B cell (primary cell): Measurements from ENCODE around the gene HAPSTR1.

ENCODE experiments used
- EZH2 ChIP-seq: IDR thresholded peaks from 2 replicates; pipeline ENCODE4 v1.6.1; 2012; ENCODE audit warnings: borderline replicate concordance, low read depth, mild to moderate bottlenecking, moderate library complexity, low read length; ENCODE audit not compliant: insufficient read depth, poor library complexity, severe bottlenecking
- TF ChIP-seq, protein P1 (sequence below): fragments of 200-600 bp; IDR thresholded peaks from one replicate; pipeline ENCODE4 v1.8.0; 2022; ENCODE audit warnings: antibody characterized with exemption, mild to moderate bottlenecking

DNA sequence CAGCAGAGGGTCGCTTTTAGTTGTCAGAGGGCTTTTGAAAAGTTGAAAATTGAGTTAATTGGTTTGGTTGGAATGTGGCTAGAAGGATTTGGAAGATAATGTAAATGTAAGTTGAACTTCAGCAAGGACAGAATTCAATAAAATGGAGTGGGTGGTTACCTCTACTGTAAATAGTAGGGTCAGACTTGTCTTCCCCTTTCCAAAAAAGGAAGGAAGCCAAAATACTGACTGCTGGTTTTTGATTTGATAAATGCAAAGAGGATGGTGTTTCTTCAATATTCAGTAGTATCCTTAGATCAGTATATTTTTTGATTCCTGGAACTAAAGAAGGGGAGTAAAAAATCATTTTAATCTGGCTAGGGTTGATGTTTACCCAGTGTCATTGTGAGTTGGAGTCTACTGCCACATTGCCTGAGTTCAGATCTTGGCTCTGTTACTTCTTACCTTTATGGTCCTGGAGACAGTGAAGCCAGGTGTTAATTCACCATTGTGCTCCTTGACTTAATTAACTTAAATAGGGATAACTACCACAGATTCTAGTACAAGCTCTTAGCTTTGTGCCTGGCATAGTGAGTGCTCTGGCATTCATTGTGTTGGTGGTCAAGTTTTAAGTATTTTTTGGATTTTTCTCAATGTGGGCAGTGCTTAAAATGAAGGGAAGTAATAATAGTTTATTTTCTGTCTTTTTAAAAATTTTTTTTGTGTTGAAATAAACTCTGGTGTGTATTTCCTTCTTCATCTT, 4.4 kb downstream of the HAPSTR1 start:
- TF ChIP-seq, protein P1, sequence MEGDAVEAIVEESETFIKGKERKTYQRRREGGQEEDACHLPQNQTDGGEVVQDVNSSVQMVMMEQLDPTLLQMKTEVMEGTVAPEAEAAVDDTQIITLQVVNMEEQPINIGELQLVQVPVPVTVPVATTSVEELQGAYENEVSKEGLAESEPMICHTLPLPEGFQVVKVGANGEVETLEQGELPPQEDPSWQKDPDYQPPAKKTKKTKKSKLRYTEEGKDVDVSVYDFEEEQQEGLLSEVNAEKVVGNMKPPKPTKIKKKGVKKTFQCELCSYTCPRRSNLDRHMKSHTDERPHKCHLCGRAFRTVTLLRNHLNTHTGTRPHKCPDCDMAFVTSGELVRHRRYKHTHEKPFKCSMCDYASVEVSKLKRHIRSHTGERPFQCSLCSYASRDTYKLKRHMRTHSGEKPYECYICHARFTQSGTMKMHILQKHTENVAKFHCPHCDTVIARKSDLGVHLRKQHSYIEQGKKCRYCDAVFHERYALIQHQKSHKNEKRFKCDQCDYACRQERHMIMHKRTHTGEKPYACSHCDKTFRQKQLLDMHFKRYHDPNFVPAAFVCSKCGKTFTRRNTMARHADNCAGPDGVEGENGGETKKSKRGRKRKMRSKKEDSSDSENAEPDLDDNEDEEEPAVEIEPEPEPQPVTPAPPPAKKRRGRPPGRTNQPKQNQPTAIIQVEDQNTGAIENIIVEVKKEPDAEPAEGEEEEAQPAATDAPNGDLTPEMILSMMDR = no peak
- no peak for TF ChIP-seq EZH2
